Nephron progenitor cell (in vitro differentiated cells): ENCODE data around the gene CTSZ.
"Not testable (repeated sequence)": the region's sequence is repeated elsewhere in the genome, so short reads cannot be mapped to it uniquely, and the experiment has no call there.

Source experiments
- DNase-seq: peaks from one replicate; pipeline ENCODE4 v3.0.0; 2021
- H3K27ac Mint-ChIP-seq: 2 replicates; pipeline ENCODE4 v1.8.0; 2021; ENCODE audit warnings: mild to moderate bottlenecking, moderate library complexity, mixed read lengths
- H3K27me3 Mint-ChIP-seq: 2 replicates; pipeline ENCODE4 v1.8.0; 2021; ENCODE audit warnings: mild to moderate bottlenecking, low read depth, mixed read lengths; ENCODE audit not compliant: poor library complexity
- H3K36me3 Mint-ChIP-seq: 2 replicates; pipeline ENCODE4 v1.8.0; 2021; ENCODE audit warnings: low read depth, mixed read lengths
- H3K4me1 Mint-ChIP-seq: 2 replicates; pipeline ENCODE4 v1.8.0; 2021; ENCODE audit warnings: mixed read lengths
- H3K4me3 Mint-ChIP-seq: 2 replicates; pipeline ENCODE4 v1.8.0; 2021; ENCODE audit warnings: mild to moderate bottlenecking, moderate library complexity, mixed read lengths
- H3K9me3 Mint-ChIP-seq: 2 replicates; pipeline ENCODE4 v1.8.0; 2021; ENCODE audit warnings: mild to moderate bottlenecking, moderate library complexity, mixed read lengths
- CTCF ChIP-seq: fragments of 200-600 bp; sonication (generic); IDR thresholded peaks from 2 replicates; pipeline ENCODE4 v1.5.0; 2021; ENCODE audit warnings: antibody characterized with exemption

The CTSZ gene

GRCh38 chr20:58986286-58986967, 20.6 kb downstream of the CTSZ start:
- DNase-seq: no peak
- Mint-ChIP-seq H3K27me3 (no peaks in the 10 kb centered on the region), H3K27ac (peak overlapping the region; percentile 63), H3K4me1 (peaks cover 45% of the 10 kb centered on the region), H3K4me3 (no peak overlapping the region), H3K36me3 (peaks cover 57% of the 10 kb centered on the region), H3K9me3 (no peaks in the 10 kb centered on the region)
- TF ChIP-seq CTCF: no peak

GRCh38 chr20:58985656-58986055, 21.4 kb downstream of the CTSZ start:
- no peak for DNase-seq
- H3K36me3 Mint-ChIP-seq: peaks cover 49% of the 10 kb centered on the region
- peaks cover 45% of the 10 kb centered on the region for H3K4me1 Mint-ChIP-seq
- H3K4me3 Mint-ChIP-seq: no peak overlapping the region
- H3K9me3 Mint-ChIP-seq: peaks cover 2% of the 10 kb centered on the region
- H3K27me3 Mint-ChIP-seq: no peaks in the 10 kb centered on the region
- H3K27ac Mint-ChIP-seq: no peak overlapping the region
- no peak for TF ChIP-seq CTCF

GRCh38 chr20:58984691-58985090, 22.4 kb downstream of the CTSZ start:
- H3K27ac Mint-ChIP-seq: peak overlapping the region; percentile 16
- no peak for DNase-seq
- H3K36me3 Mint-ChIP-seq: peaks cover 43% of the 10 kb centered on the region
- peaks cover 3% of the 10 kb centered on the region for H3K27me3 Mint-ChIP-seq
- peaks cover 6% of the 10 kb centered on the region for H3K9me3 Mint-ChIP-seq
- no peak for TF ChIP-seq CTCF
- H3K4me3 Mint-ChIP-seq: peak overlapping the region; percentile 35
- peaks cover 45% of the 10 kb centered on the region for H3K4me1 Mint-ChIP-seq

- not testable (repeated sequence) for H3K27ac Mint-ChIP-seq, H3K4me3 Mint-ChIP-seq, DNase-seq, H3K27me3 Mint-ChIP-seq
- H3K4me1 Mint-ChIP-seq: peaks cover 50% of the 10 kb centered on the region
- H3K36me3 Mint-ChIP-seq: peaks cover 30% of the 10 kb centered on the region
- peaks cover 17% of the 10 kb centered on the region for H3K9me3 Mint-ChIP-seq
These were observed 24.0 kb downstream of the CTSZ start for GRCh38 chr20:58983115-58983468.

GRCh38 chr20:58982406-58983114, 24.5 kb downstream of the CTSZ start:
- TF ChIP-seq CTCF: no peak
- H3K27me3 Mint-ChIP-seq: peaks cover 3% of the 10 kb centered on the region
- H3K4me1 Mint-ChIP-seq: peaks cover 50% of the 10 kb centered on the region
- H3K36me3 Mint-ChIP-seq: peaks cover 25% of the 10 kb centered on the region
- peak overlapping the region; percentile 89 for H3K4me3 Mint-ChIP-seq
- DNase-seq: no peak
- H3K9me3 Mint-ChIP-seq: peaks cover 21% of the 10 kb centered on the region
- no peak overlapping the region for H3K27ac Mint-ChIP-seq

- no peak for TF ChIP-seq CTCF
- Mint-ChIP-seq H3K27ac (no peak overlapping the region), H3K36me3 (peaks cover 17% of the 10 kb centered on the region), H3K9me3 (peaks cover 27% of the 10 kb centered on the region), H3K27me3 (peaks cover 3% of the 10 kb centered on the region), H3K4me3 (peak overlapping the region; percentile 89), H3K4me1 (peaks cover 47% of the 10 kb centered on the region)
- DNase-seq: no peak
These were observed 25.3 kb downstream of the CTSZ start for GRCh38 chr20:58981628-58982364.
